ENCODE measurements around the gene ST8SIA1. TPM values are rescaled to one million over a fixed set of nuclear protein-coding genes. Genes with fewer than 3 reads are reported as not detected.

Gene ST8SIA1
- total RNA-seq, 1 donor from 2014 or later = under 0.01 TPM

DNA sequence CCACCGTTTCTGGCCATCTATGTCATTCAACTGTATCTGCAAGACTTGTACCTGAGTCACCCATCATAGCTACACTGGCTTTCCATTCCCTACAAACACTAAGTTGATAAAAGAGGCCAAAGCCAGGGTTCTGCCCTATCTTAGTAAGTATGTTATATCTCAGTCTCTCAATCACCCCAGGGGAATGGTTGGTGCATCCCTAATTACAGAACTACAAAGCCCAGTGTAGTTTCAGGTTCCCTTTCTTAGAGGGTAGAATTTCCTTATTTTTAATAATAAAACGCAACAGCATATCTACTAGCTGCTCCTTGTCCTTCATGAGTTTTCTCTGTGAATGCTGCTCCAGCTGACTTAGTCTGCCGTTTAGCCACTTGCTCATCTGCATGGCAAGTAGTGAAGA lies 57.6 kb downstream of the ST8SIA1 start:
- Histone ChIP-seq H3K4me3 (ENCODE audit: low read depth, low read length) (no peak overlapping the region), H3K27me3 (ENCODE audit: control insufficient read depth, insufficient read depth, low read length) (no peaks in the 10 kb centered on the region), H3K36me3 (ENCODE audit: control insufficient read depth, insufficient read depth, low read length) (no peaks in the 10 kb centered on the region)
- DNase-seq (ENCODE audit: low read depth) = no peak
- FAIRE-seq = no peak
- TF ChIP-seq, protein P1, sequence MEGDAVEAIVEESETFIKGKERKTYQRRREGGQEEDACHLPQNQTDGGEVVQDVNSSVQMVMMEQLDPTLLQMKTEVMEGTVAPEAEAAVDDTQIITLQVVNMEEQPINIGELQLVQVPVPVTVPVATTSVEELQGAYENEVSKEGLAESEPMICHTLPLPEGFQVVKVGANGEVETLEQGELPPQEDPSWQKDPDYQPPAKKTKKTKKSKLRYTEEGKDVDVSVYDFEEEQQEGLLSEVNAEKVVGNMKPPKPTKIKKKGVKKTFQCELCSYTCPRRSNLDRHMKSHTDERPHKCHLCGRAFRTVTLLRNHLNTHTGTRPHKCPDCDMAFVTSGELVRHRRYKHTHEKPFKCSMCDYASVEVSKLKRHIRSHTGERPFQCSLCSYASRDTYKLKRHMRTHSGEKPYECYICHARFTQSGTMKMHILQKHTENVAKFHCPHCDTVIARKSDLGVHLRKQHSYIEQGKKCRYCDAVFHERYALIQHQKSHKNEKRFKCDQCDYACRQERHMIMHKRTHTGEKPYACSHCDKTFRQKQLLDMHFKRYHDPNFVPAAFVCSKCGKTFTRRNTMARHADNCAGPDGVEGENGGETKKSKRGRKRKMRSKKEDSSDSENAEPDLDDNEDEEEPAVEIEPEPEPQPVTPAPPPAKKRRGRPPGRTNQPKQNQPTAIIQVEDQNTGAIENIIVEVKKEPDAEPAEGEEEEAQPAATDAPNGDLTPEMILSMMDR (IDR thresholded peaks at IDR 0.05; ENCODE audit: insufficient read depth, low read length, severe bottlenecking) = no peak

DNA sequence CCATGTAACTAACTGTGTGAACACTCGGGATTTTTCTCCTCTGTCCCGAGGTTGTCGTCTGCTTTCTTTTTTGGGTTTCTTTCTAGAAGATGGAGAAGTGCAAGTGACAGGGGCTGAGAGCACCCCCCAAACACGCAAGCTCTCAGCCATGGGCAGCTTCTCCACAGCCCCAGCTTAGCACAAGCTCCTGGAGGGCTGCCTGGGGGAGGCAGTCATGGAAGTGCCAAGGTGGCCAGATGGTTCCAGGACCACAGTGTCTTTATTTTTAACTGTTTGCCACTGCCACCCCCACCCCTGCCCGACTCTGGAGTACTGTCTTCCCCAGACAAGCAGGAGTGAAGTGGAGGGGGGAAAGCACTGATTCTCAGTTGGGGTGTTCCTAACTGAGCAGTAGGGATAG lies 58.2 kb downstream of the ST8SIA1 start:
- TF ChIP-seq, protein P1 (IDR thresholded peaks at IDR 0.05; ENCODE audit: insufficient read depth, low read length, severe bottlenecking) = no peak
- H3K27me3 ChIP-seq (ENCODE audit: control insufficient read depth, insufficient read depth, low read length) = no peaks in the 10 kb centered on the region
- no peak for DNase-seq (ENCODE audit: low read depth)
- FAIRE-seq = no peak
- H3K4me3 ChIP-seq (ENCODE audit: low read depth, low read length) = no peak overlapping the region
- H3K36me3 ChIP-seq (ENCODE audit: control insufficient read depth, insufficient read depth, low read length) = no peaks in the 10 kb centered on the region

DNA sequence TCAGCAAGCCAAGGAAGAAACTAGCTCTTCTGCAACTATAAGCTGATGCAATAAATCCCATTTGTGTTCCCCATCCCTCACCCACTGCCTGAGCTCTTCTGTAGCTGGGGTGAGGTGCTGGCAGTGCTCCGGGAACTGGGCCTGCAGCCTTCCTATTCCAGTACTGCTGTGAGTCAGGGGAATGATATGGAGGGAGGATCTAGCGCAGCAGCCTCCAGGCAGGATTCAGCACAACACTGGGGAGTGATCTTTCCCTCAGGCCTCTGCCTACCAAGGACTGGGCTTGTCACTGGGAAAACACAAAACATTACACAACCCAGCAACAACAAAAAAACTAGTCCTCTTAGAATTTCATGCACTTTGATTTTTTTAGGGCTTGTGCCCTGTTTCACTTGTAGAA lies 58.7 kb downstream of the ST8SIA1 start:
- DNase-seq (ENCODE audit: low read depth) (peak; percentile 99), FAIRE-seq (peak; percentile 100)
- Histone ChIP-seq H3K36me3 (ENCODE audit: control insufficient read depth, insufficient read depth, low read length) (no peaks in the 10 kb centered on the region), H3K27me3 (ENCODE audit: control insufficient read depth, insufficient read depth, low read length) (no peaks in the 10 kb centered on the region), H3K4me3 (ENCODE audit: low read depth, low read length) (no peak overlapping the region)
- TF ChIP-seq, protein P1 (IDR thresholded peaks at IDR 0.05; ENCODE audit: insufficient read depth, low read length, severe bottlenecking) = no peak

DNA sequence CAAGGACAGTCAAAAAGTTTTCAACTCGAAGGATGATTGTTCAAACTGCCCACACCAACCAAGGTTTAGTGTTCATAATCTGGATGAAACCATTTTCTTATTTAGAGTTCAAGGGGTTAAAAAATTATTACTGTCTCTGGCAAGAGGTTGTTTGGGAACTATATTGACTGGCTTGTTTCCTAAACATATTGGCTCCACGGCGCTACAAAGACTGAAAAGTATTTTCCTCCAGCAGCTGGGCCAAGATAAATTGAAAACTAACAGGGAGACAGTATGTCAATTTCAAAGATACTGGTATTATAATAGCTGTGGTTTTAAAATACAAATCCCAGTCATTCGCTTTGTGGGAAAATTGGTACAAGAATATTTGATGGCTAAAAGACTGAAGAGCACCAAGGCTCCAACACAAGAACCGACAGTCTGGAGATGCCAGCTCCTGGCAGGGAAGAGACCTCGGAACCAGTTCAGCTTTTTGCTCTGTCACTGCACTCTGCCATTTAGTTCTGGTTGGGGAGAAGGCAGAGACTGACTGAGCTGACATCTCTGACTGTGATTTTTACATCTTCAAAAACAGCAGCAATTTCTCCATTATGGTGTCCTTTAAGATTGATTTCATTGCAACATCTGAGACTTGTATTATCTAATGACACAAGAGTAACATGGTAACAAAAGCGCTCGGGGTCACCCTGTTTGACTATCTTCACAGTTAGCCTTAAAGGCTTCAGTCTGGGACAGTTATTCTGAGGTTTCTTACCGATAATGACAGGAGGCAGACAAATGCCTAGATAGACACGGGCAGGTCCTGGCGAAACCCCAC lies 62.0 kb downstream of the ST8SIA1 start:
- DNase-seq (ENCODE audit: low read depth) (no peak), FAIRE-seq (no peak)
- Histone ChIP-seq H3K27me3 (ENCODE audit: control insufficient read depth, insufficient read depth, low read length) (no peaks in the 10 kb centered on the region), H3K4me3 (ENCODE audit: low read depth, low read length) (no peak overlapping the region), H3K36me3 (ENCODE audit: control insufficient read depth, insufficient read depth, low read length) (no peaks in the 10 kb centered on the region)
- TF ChIP-seq, protein P1 (IDR thresholded peaks at IDR 0.05; ENCODE audit: insufficient read depth, low read length, severe bottlenecking) = no peak

DNA sequence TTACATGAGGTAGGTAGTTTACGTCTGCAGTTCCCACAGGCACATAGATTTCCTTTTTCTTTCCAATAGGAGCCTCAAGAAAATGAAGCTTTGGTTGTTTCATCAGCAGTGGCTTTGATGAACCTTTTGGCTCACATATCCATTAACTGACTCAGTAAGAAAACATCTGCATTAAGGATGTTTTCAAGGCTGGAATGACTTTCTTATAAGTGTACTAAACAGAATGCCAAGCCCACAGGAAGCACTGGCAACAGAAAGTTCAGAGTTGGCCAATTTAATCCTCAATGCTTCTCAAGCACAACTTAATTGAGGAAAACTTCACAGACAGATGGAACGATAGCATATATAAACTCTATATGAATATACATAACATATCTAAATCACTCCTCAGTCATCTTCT lies 63.5 kb downstream of the ST8SIA1 start:
- Histone ChIP-seq H3K36me3 (ENCODE audit: control insufficient read depth, insufficient read depth, low read length) (no peaks in the 10 kb centered on the region), H3K27me3 (ENCODE audit: control insufficient read depth, insufficient read depth, low read length) (no peaks in the 10 kb centered on the region), H3K4me3 (ENCODE audit: low read depth, low read length) (no peak overlapping the region)
- TF ChIP-seq, protein P1 (IDR thresholded peaks at IDR 0.05; ENCODE audit: insufficient read depth, low read length, severe bottlenecking) = no peak
- no peak for FAIRE-seq
- peak; percentile 81 for DNase-seq (ENCODE audit: low read depth)

DNA sequence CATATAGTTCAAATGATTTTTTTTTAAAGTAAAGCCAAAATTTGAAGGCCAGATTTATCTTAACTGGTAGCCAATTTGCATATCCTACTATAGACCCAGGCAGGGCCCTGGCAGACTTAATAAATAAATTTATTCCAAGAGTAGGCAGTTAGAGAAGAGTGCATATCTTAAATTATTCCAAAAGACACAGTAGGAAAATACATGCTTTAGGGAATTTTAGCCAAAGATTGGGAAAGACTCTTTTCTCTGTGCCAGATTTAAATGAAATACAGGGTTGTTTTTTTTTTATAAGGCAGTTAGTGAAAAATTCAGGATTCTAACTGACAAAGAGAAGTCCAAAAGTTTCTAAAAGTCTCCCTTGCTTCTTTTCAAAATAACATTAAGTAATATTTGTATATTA lies 65.5 kb downstream of the ST8SIA1 start:
- DNase-seq (ENCODE audit: low read depth) = no peak
- FAIRE-seq = no peak
- no peaks in the 10 kb centered on the region for H3K36me3 ChIP-seq (ENCODE audit: control insufficient read depth, insufficient read depth, low read length)
- TF ChIP-seq, protein P1 (IDR thresholded peaks at IDR 0.05; ENCODE audit: insufficient read depth, low read length, severe bottlenecking) = no peak
- no peaks in the 10 kb centered on the region for H3K27me3 ChIP-seq (ENCODE audit: control insufficient read depth, insufficient read depth, low read length)
- no peak overlapping the region for H3K4me3 ChIP-seq (ENCODE audit: low read depth, low read length)
